Measurements from ENCODE around the gene KCNMA1.

DNA sequence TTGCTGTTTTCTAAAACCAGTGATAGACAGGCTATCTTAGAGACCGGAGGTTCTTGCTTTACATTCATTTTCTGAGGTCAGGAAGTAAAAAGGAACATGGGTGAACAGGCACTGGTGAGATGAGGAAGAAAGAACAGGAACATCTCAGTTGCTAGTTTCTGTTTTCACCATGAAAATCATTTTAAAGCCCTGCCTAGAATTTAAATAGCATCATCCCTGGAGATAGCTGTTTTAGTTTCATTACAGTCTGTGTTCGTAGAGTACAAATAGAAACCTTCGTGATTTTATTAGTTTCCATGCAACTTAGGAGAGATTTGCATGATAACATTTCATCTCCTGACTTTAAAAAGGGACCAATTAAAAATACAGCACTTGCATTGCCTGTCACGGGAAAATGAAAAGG is 14.7 kb downstream of the KCNMA1 start:
- TF ChIP-seq EP300 (IDR thresholded peaks at IDR 0.05) (no peak), POLR2AphosphoS5 (IDR thresholded peaks at IDR 0.05) (no peak)
- TF ChIP-seq, protein P1, sequence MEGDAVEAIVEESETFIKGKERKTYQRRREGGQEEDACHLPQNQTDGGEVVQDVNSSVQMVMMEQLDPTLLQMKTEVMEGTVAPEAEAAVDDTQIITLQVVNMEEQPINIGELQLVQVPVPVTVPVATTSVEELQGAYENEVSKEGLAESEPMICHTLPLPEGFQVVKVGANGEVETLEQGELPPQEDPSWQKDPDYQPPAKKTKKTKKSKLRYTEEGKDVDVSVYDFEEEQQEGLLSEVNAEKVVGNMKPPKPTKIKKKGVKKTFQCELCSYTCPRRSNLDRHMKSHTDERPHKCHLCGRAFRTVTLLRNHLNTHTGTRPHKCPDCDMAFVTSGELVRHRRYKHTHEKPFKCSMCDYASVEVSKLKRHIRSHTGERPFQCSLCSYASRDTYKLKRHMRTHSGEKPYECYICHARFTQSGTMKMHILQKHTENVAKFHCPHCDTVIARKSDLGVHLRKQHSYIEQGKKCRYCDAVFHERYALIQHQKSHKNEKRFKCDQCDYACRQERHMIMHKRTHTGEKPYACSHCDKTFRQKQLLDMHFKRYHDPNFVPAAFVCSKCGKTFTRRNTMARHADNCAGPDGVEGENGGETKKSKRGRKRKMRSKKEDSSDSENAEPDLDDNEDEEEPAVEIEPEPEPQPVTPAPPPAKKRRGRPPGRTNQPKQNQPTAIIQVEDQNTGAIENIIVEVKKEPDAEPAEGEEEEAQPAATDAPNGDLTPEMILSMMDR (IDR thresholded peaks at IDR 0.05) = no peak
